ENCODE measurements around the gene NOBOX.
"Not testable (repeated sequence)": the region's sequence is repeated elsewhere in the genome, so short reads cannot be mapped to it uniquely, and the experiment has no call there.

Gene NOBOX

GRCh38 chr7:144403649-144404061, at the start of gene NOBOX:
Gene NOBOX (minus strand): TSS chr7:144403693.
- no peak for DNase-seq (ENCODE audit: low spot score)

GRCh38 chr7:144452064-144452463, 48.6 kb upstream of the NOBOX start:
- DNase-seq (ENCODE audit: low spot score), result no peak

GRCh38 chr7:144445590-144445989, 42.1 kb upstream of the NOBOX start:
- no peak for DNase-seq (ENCODE audit: low spot score)

- no peak for DNase-seq (ENCODE audit: low spot score)
These were observed 36.3 kb upstream of the NOBOX start for GRCh38 chr7:144439717-144440205.

GRCh38 chr7:144438759-144439158, 35.3 kb upstream of the NOBOX start:
- no peak for DNase-seq (ENCODE audit: low spot score)

- DNase-seq (ENCODE audit: low spot score), result peak; percentile 16
These were observed 34.1 kb upstream of the NOBOX start for GRCh38 chr7:144437370-144438191.

- DNase-seq (ENCODE audit: low spot score), result no peak
These were observed 33.0 kb upstream of the NOBOX start for GRCh38 chr7:144436500-144436899.

GRCh38 chr7:144428431-144428830, 24.9 kb upstream of the NOBOX start:
- no peak for DNase-seq (ENCODE audit: low spot score)

- DNase-seq (ENCODE audit: low spot score), result not testable (repeated sequence)
These were observed 24.0 kb upstream of the NOBOX start for GRCh38 chr7:144427539-144427938.

- DNase-seq (ENCODE audit: low spot score), result not testable (repeated sequence)
These were observed 15.4 kb upstream of the NOBOX start for GRCh38 chr7:144418931-144419330.

GRCh38 chr7:144416341-144416740, 12.8 kb upstream of the NOBOX start:
- DNase-seq (ENCODE audit: low spot score), result no peak

GRCh38 chr7:144415858-144416257, 12.4 kb upstream of the NOBOX start:
- DNase-seq (ENCODE audit: low spot score), result no peak

GRCh38 chr7:144414815-144415214, 11.3 kb upstream of the NOBOX start:
- no peak for DNase-seq (ENCODE audit: low spot score)

- no peak for DNase-seq (ENCODE audit: low spot score)
These were observed 6.9 kb upstream of the NOBOX start for GRCh38 chr7:144410441-144410840.

- DNase-seq (ENCODE audit: low spot score), result no peak
These were observed 4.6 kb upstream of the NOBOX start for GRCh38 chr7:144408121-144408520.

- DNase-seq (ENCODE audit: low spot score), result no peak
These were observed 3.9 kb upstream of the NOBOX start for GRCh38 chr7:144407266-144407931.

- no peak for DNase-seq (ENCODE audit: low spot score)
These were observed 1.5 kb upstream of the NOBOX start for GRCh38 chr7:144404946-144405345.

- DNase-seq (ENCODE audit: low spot score), result no peak
These were observed 391 bp downstream of the NOBOX start for GRCh38 chr7:144403102-144403501.

GRCh38 chr7:144401490-144401889, 2.0 kb downstream of the NOBOX start:
- DNase-seq (ENCODE audit: low spot score), result no peak

GRCh38 chr7:144399946-144400345, 3.5 kb downstream of the NOBOX start:
- DNase-seq (ENCODE audit: low spot score), result no peak

- DNase-seq (ENCODE audit: low spot score), result no peak
These were observed 4.6 kb downstream of the NOBOX start for GRCh38 chr7:144398911-144399310.

GRCh38 chr7:144398291-144398690, 5.2 kb downstream of the NOBOX start:
- no peak for DNase-seq (ENCODE audit: low spot score)

GRCh38 chr7:144397086-144397485, 6.4 kb downstream of the NOBOX start:
- no peak for DNase-seq (ENCODE audit: low spot score)
